NCI-H1436 treated with DMSO at 0.1 percent for 48 hours (cell line): ENCODE measurements around the gene CHID1.

Experiments
- DNase-seq: peaks from one replicate; lab custom pipeline; 2025; lab: John Stamatoyannopoulos, UW

CHID1 gene

GRCh38 chr11:823441-824291, 86.9 kb downstream of the CHID1 start:
- DNase-seq, result no peak

- DNase-seq, result no peak
Observed at GRCh38 chr11:821512-822371, 88.9 kb downstream of the CHID1 start.

- no peak for DNase-seq
Observed at GRCh38 chr11:820655-821511, 89.7 kb downstream of the CHID1 start.

- no peak for DNase-seq
Observed at GRCh38 chr11:819943-820649, 90.5 kb downstream of the CHID1 start.

GRCh38 chr11:819129-819931, 91.3 kb downstream of the CHID1 start:
- peak; percentile 25 for DNase-seq

GRCh38 chr11:818396-819128, 92.0 kb downstream of the CHID1 start, which contains the start of gene PNPLA2:
TSS of gene PNPLA2 (plus strand) at chr11:818914. CDS start at chr11:819719, 805 bp downstream.
- no peak for DNase-seq
